Esophagus muscularis mucosa (tissue), 3 donors: ENCODE results near the gene MRPL41.

Source experiments
- EP300 ChIP-seq: sonication (generic); formaldehyde crosslinking; IDR thresholded peaks from one replicate; pipeline ENCODE4 v1.6.1; 2017; ENCODE audit warnings: antibody characterized with exemption
- TF ChIP-seq, protein P1 (sequence below), 3 experiments: fragments of 200-600 bp in 2 of 3; fragments of 450-650 bp in 1 of 3; sonication (generic) in 2 of 3; IDR thresholded peaks; one replicate each; pipeline ENCODE4 v1.5.1; 2017 to 2019; ENCODE audit warnings: antibody characterized with exemption in 3 of 3, mild to moderate bottlenecking in 2 of 3, moderate library complexity in 1 of 3

GRCh38 chr9:137583957-137584356 lies 32.3 kb downstream of the MRPL41 start:
- TF ChIP-seq, protein P1, sequence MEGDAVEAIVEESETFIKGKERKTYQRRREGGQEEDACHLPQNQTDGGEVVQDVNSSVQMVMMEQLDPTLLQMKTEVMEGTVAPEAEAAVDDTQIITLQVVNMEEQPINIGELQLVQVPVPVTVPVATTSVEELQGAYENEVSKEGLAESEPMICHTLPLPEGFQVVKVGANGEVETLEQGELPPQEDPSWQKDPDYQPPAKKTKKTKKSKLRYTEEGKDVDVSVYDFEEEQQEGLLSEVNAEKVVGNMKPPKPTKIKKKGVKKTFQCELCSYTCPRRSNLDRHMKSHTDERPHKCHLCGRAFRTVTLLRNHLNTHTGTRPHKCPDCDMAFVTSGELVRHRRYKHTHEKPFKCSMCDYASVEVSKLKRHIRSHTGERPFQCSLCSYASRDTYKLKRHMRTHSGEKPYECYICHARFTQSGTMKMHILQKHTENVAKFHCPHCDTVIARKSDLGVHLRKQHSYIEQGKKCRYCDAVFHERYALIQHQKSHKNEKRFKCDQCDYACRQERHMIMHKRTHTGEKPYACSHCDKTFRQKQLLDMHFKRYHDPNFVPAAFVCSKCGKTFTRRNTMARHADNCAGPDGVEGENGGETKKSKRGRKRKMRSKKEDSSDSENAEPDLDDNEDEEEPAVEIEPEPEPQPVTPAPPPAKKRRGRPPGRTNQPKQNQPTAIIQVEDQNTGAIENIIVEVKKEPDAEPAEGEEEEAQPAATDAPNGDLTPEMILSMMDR (IDR thresholded peaks at IDR 0.05), result no peak
- no peak for TF ChIP-seq EP300
